Mesenchymal stem cell (in vitro differentiated cells and primary cell): ENCODE data around the gene CBX6.

Source experiments
- DNase-seq: peaks from one replicate; pipeline ENCODE4 v3.0.0-alpha.2; 2013
- H2AFZ ChIP-seq: one replicate; pipeline ENCODE4 v1.6.1; 2013; ENCODE audit warnings: low read depth, mild to moderate bottlenecking, control low read depth, inconsistent platforms, low read length, moderate library complexity
- H2AK5ac ChIP-seq: 2 replicates; pipeline ENCODE4 v1.6.1; 2013; ENCODE audit warnings: low read length, moderate library complexity, mild to moderate bottlenecking, inconsistent platforms; ENCODE audit not compliant: severe bottlenecking
- H2BK120ac ChIP-seq: one replicate; pipeline ENCODE4 v1.6.1; 2013; ENCODE audit warnings: low read depth, mild to moderate bottlenecking, inconsistent platforms, low read length, moderate library complexity
- H2BK12ac ChIP-seq, 2 experiments: one replicate each; pipeline ENCODE4 v1.6.1; 2013; ENCODE audit warnings: inconsistent platforms in 2 of 2, low read length in 2 of 2, mild to moderate bottlenecking in 2 of 2, moderate library complexity in 2 of 2, control low read depth in 1 of 2
- H2BK15ac ChIP-seq: one replicate; pipeline ENCODE4 v1.6.1; 2013; ENCODE audit warnings: mild to moderate bottlenecking, low read depth, inconsistent platforms; ENCODE audit not compliant: poor library complexity, severe bottlenecking
- H2BK5ac ChIP-seq: 2 replicates; pipeline ENCODE4 v1.6.1; 2013; ENCODE audit warnings: low read depth, mild to moderate bottlenecking, low read length, control low read depth, inconsistent platforms; ENCODE audit not compliant: poor library complexity, severe bottlenecking
- H3K14ac ChIP-seq, 2 experiments: one replicate each; pipeline ENCODE4 v1.6.1; 2013; ENCODE audit warnings: inconsistent platforms in 2 of 2, low read length in 2 of 2, control low read depth in 1 of 2, mild to moderate bottlenecking in 1 of 2, moderate library complexity in 1 of 2
- H3K18ac ChIP-seq, 2 experiments: one replicate each; pipeline ENCODE4 v1.6.1; 2013; ENCODE audit warnings: inconsistent platforms in 2 of 2, low read length in 2 of 2, control low read depth in 1 of 2, low read depth in 1 of 2, mild to moderate bottlenecking in 1 of 2
- H3K23ac ChIP-seq, 2 experiments: one replicate each; pipeline ENCODE4 v1.6.1; 2013; ENCODE audit warnings: inconsistent platforms in 2 of 2, low read length in 2 of 2, mild to moderate bottlenecking in 2 of 2, moderate library complexity in 2 of 2, control low read depth in 1 of 2
- H3K27ac ChIP-seq: 2 replicates; pipeline ENCODE4 v1.5.1; 2013; ENCODE audit warnings: mild to moderate bottlenecking, moderate library complexity, low read length, control low read depth, inconsistent platforms; ENCODE audit not compliant: poor library complexity, severe bottlenecking
- H3K27me3 ChIP-seq, 2 experiments: 2 replicates each; pipeline versions ENCODE4 v1.6.1 to v1.7.0; 2013; ENCODE audit warnings: low read length in 2 of 2, mild to moderate bottlenecking in 2 of 2, moderate library complexity in 2 of 2, control low read depth in 1 of 2, inconsistent platforms in 1 of 2; ENCODE audit not compliant: control insufficient read depth in 1 of 2, insufficient read depth in 1 of 2
- H3K36me3 ChIP-seq, 2 experiments: 2 replicates each; pipeline versions ENCODE4 v1.6.1 to v1.7.0; 2013; ENCODE audit warnings: low read length in 2 of 2, control low read depth in 1 of 2, inconsistent platforms in 1 of 2, low read depth in 1 of 2, mild to moderate bottlenecking in 1 of 2; ENCODE audit not compliant: insufficient read depth in 2 of 2, control insufficient read depth in 1 of 2
- H3K4ac ChIP-seq, 2 experiments: one replicate each; pipeline ENCODE4 v1.6.1; 2013; ENCODE audit warnings: inconsistent platforms in 2 of 2, low read length in 2 of 2, mild to moderate bottlenecking in 2 of 2, moderate library complexity in 2 of 2, control low read depth in 1 of 2, low read depth in 1 of 2
- H3K4me1 ChIP-seq: 2 replicates; pipeline ENCODE4 v1.6.1; 2013; ENCODE audit warnings: low read depth, low read length, control low read depth; ENCODE audit not compliant: control insufficient read depth, insufficient read depth
- H3K4me2 ChIP-seq: 2 replicates; pipeline ENCODE4 v1.6.1; 2013; ENCODE audit warnings: low read length, mild to moderate bottlenecking, inconsistent platforms; ENCODE audit not compliant: poor library complexity, severe bottlenecking
- H3K4me3 ChIP-seq, 2 experiments: 2 replicates each; pipeline versions ENCODE4 v1.5.1 to v1.7.0; 2013; ENCODE audit warnings: low read length in 2 of 2, mild to moderate bottlenecking in 2 of 2, control low read depth in 1 of 2, low read depth in 1 of 2; ENCODE audit not compliant: insufficient read depth in 1 of 2
- H3K79me1 ChIP-seq: replicated peaks from 2 replicates; pipeline ENCODE4 v1.6.1; 2013; ENCODE audit warnings: mild to moderate bottlenecking, control low read depth, low read length, inconsistent platforms; ENCODE audit not compliant: poor library complexity, severe bottlenecking
- H3K9ac ChIP-seq: 2 replicates; pipeline ENCODE4 v1.7.0; 2013; ENCODE audit warnings: mild to moderate bottlenecking, low read length, moderate library complexity
- H3K9me3 ChIP-seq: 2 replicates; pipeline ENCODE4 v1.7.0; 2013; ENCODE audit warnings: mild to moderate bottlenecking, low read length; ENCODE audit not compliant: control insufficient read depth
- H4K8ac ChIP-seq: one replicate; pipeline ENCODE4 v1.6.1; 2013; ENCODE audit warnings: inconsistent platforms, mild to moderate bottlenecking, low read length, moderate library complexity
- H4K91ac ChIP-seq: one replicate; pipeline ENCODE4 v1.6.1; 2013; ENCODE audit warnings: mild to moderate bottlenecking, low read length, inconsistent platforms
- WGBS: methylation state at CpG from one replicate; pipeline ENCODE4 v1.1.7; 2013; ENCODE audit warnings: mixed read lengths; 5-methylcytosine and 5-hydroxymethylcytosine counted together

Gene CBX6

GRCh38 chr22:38862375-38863329 is 9.4 kb downstream of the CBX6 start:
- Histone ChIP-seq H3K4me3 (no peak overlapping the region), H3K9me3 (no peaks in the 10 kb centered on the region), H4K91ac (no peak overlapping the region), H3K27me3 (peaks cover 7 to 24% of the 10 kb centered on the region in 2 experiments), H2BK120ac (no peak overlapping the region), H3K4ac (no peak overlapping the region), H3K4me1 (peaks cover 17% of the 10 kb centered on the region), H3K4me2 (no peak overlapping the region), H3K9ac (peak overlapping the region; percentile 26), H2BK5ac (no peak overlapping the region), H3K36me3 (peaks cover 20 to 45% of the 10 kb centered on the region in 2 experiments), H2BK15ac (no peak overlapping the region), H3K14ac (no peak overlapping the region), H3K23ac (no peak overlapping the region), H3K27ac (no peak overlapping the region), H2AK5ac (no peak overlapping the region), H2BK12ac (no peak overlapping the region), H2AFZ (no peak overlapping the region), H3K18ac (no peak overlapping the region), H4K8ac (no peak overlapping the region), H3K79me1 (peaks cover 44% of the 10 kb centered on the region)
- WGBS: 89% methylated on average over 8 of the region's 14 CpGs
- DNase-seq: no peak

- Histone ChIP-seq H2BK15ac (no peak overlapping the region), H3K27me3 (peaks cover 7 to 24% of the 10 kb centered on the region in 2 experiments), H4K8ac (peak overlapping the region; percentile 10), H2BK120ac (no peak overlapping the region), H3K23ac (no peak overlapping the region), H2AK5ac (no peak overlapping the region), H3K18ac (no peak overlapping the region), H3K27ac (no peak overlapping the region), H2AFZ (no peak overlapping the region), H3K4me1 (peaks cover 17% of the 10 kb centered on the region), H2BK12ac (peak overlapping the region in 1 of 2 experiments; percentile 3), H3K4me2 (no peak overlapping the region), H3K4me3 (no peak overlapping the region), H3K4ac (no peak overlapping the region), H3K9me3 (no peaks in the 10 kb centered on the region), H3K36me3 (peaks cover 14 to 38% of the 10 kb centered on the region in 2 experiments), H2BK5ac (no peak overlapping the region), H3K9ac (no peak overlapping the region), H4K91ac (no peak overlapping the region), H3K79me1 (peaks cover 38% of the 10 kb centered on the region), H3K14ac (no peak overlapping the region)
- 70% methylated on average over 10 of the region's 12 CpGs for WGBS
- no peak for DNase-seq
Observed at GRCh38 chr22:38861927-38862326, 10.1 kb downstream of the CBX6 start.

- no peak for DNase-seq
- Histone ChIP-seq H3K9ac (no peak overlapping the region), H3K18ac (no peak overlapping the region), H3K36me3 (peaks cover 14 to 32% of the 10 kb centered on the region in 2 experiments), H3K4ac (no peak overlapping the region), H2BK120ac (no peak overlapping the region), H4K91ac (no peak overlapping the region), H3K14ac (no peak overlapping the region), H3K4me3 (no peak overlapping the region), H2BK12ac (no peak overlapping the region), H3K4me1 (peaks cover 17% of the 10 kb centered on the region), H2BK15ac (no peak overlapping the region), H3K9me3 (no peaks in the 10 kb centered on the region), H4K8ac (no peak overlapping the region), H3K4me2 (no peak overlapping the region), H3K23ac (no peak overlapping the region), H3K79me1 (peaks cover 37% of the 10 kb centered on the region), H3K27ac (no peak overlapping the region), H2AFZ (no peak overlapping the region), H2AK5ac (no peak overlapping the region), H2BK5ac (no peak overlapping the region), H3K27me3 (peaks cover 7 to 24% of the 10 kb centered on the region in 2 experiments)
- WGBS: 60% methylated on average over 11 of the region's 13 CpGs
Observed at GRCh38 chr22:38861170-38861876, 10.7 kb downstream of the CBX6 start.
